NT2/D1 (cell line): ENCODE data around the gene POU6F2.

ENCODE experiments used
- DNase-seq: peaks from one replicate; pipeline ENCODE4 v3.0.0-alpha.2; 2011; ENCODE audit warnings: low read depth, low spot score
- H3K27me3 ChIP-seq: 2 replicates; pipeline ENCODE4 v1.6.0; 2011; ENCODE audit warnings: mild to moderate bottlenecking; ENCODE audit not compliant: insufficient read length, insufficient read depth
- H3K36me3 ChIP-seq: 2 replicates; pipeline ENCODE4 v1.6.1; 2011; ENCODE audit warnings: mild to moderate bottlenecking, low read length, mixed read lengths; ENCODE audit not compliant: insufficient read depth, insufficient read length
- H3K4me1 ChIP-seq: 2 replicates; pipeline ENCODE4 v1.5.1; 2011; ENCODE audit not compliant: insufficient read depth, insufficient read length
- H3K4me3 ChIP-seq: 2 replicates; pipeline ENCODE4 v1.5.1; 2011; ENCODE audit warnings: low read depth; ENCODE audit not compliant: insufficient read length
- H3K9ac ChIP-seq: 2 replicates; pipeline ENCODE4 v1.6.0; 2011; ENCODE audit warnings: low read depth; ENCODE audit not compliant: insufficient read length
- H3K9me3 ChIP-seq: 2 replicates; pipeline ENCODE4 v1.5.1; 2011; ENCODE audit warnings: mild to moderate bottlenecking, low read length; ENCODE audit not compliant: insufficient read depth
- SUZ12 ChIP-seq: IDR thresholded peaks from 2 replicates; pipeline ENCODE4 v1.6.1; 2011; ENCODE audit not compliant: insufficient read length, insufficient read depth; ENCODE audit errors: extremely low read depth
- YY1 ChIP-seq: IDR thresholded peaks from 2 replicates; pipeline ENCODE4 v1.6.1; 2011; ENCODE audit not compliant: insufficient read length, insufficient read depth
- ZNF274 ChIP-seq: IDR thresholded peaks from 2 replicates; pipeline ENCODE4 v1.6.1; 2011; ENCODE audit warnings: mild to moderate bottlenecking, low read depth, low read length

Gene POU6F2

DNA sequence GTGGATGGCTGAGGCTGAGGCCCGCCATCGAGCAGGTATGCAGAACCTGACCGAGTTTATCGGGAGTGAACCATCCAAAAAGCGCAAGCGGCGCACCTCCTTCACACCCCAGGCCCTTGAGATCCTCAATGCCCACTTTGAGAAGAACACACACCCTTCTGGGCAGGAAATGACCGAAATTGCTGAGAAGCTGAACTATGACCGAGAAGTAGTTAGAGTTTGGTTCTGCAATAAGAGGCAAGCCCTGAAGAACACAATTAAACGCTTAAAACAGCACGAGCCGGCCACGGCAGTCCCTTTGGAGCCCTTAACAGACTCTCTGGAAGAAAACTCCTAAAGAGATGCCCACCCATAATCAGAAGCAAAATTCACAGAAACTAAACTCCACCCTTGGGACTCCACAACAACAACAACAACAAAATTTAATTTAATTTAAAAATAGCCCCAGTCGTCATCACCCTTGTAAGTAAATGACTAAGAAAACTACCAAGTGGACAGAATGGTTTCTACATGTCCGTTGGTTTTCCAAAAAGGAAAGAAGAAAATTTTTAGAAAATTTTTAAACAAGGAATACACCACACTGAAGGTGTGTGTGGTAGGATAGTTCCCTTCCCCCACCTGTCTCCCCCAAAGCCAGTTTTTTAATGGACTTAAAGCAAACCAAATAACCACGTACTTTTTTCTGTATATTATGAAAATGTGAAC is 486.8 kb downstream of the POU6F2 start:
- TF ChIP-seq ZNF274 (no peak), SUZ12 (no peak), YY1 (no peak)
- Histone ChIP-seq H3K27me3 (no peaks in the 10 kb centered on the region), H3K4me3 (no peak overlapping the region), H3K4me1 (no peaks in the 10 kb centered on the region), H3K9me3 (no peaks in the 10 kb centered on the region), H3K36me3 (no peaks in the 10 kb centered on the region), H3K9ac (no peak overlapping the region)
- no peak for DNase-seq

GRCh38 chr7:39465055-39465929 is 487.6 kb downstream of the POU6F2 start:
- Histone ChIP-seq H3K4me1 (no peaks in the 10 kb centered on the region), H3K36me3 (no peaks in the 10 kb centered on the region), H3K9me3 (no peaks in the 10 kb centered on the region), H3K27me3 (no peaks in the 10 kb centered on the region), H3K4me3 (no peak overlapping the region), H3K9ac (no peak overlapping the region)
- peak; percentile 74 for DNase-seq
- no peak for TF ChIP-seq SUZ12
- TF ChIP-seq YY1, result no peak
- no peak for TF ChIP-seq ZNF274

- TF ChIP-seq ZNF274 (no peak), SUZ12 (no peak), YY1 (no peak)
- H3K27me3 ChIP-seq, result no peaks in the 10 kb centered on the region
- H3K36me3 ChIP-seq, result no peaks in the 10 kb centered on the region
- no peak overlapping the region for H3K9ac ChIP-seq
- no peak for DNase-seq
- H3K4me3 ChIP-seq, result no peak overlapping the region
- no peaks in the 10 kb centered on the region for H3K4me1 ChIP-seq
- no peaks in the 10 kb centered on the region for H3K9me3 ChIP-seq
These were observed 490.6 kb downstream of the POU6F2 start for GRCh38 chr7:39468261-39468660.

GRCh38 chr7:39468808-39469374 is 491.2 kb downstream of the POU6F2 start:
- no peaks in the 10 kb centered on the region for H3K27me3 ChIP-seq
- TF ChIP-seq ZNF274 (no peak), YY1 (no peak), SUZ12 (no peak)
- DNase-seq, result no peak
- no peaks in the 10 kb centered on the region for H3K4me1 ChIP-seq
- H3K4me3 ChIP-seq, result no peak overlapping the region
- no peaks in the 10 kb centered on the region for H3K36me3 ChIP-seq
- no peaks in the 10 kb centered on the region for H3K9me3 ChIP-seq
- no peak overlapping the region for H3K9ac ChIP-seq

DNA sequence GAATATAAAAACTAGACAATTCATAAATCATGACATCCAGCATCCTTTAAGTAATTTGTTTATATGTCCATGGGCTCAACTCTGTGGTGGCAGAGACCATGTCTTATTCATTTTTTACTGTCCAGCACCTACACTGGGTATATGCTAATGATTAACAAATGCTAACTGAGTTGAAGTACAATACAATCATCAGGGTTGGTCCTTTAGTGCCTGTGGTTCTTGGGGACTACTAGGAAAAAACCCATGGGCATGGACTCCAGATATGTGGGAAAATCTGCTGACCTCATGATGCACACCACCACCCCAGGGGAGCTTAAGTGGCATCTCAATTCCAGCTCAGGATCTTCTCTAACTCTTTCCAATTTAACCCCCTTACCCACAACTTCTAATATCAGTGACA is 503.2 kb downstream of the POU6F2 start:
- Histone ChIP-seq H3K36me3 (no peaks in the 10 kb centered on the region), H3K4me1 (no peaks in the 10 kb centered on the region)
- DNase-seq, result no peak

DNA sequence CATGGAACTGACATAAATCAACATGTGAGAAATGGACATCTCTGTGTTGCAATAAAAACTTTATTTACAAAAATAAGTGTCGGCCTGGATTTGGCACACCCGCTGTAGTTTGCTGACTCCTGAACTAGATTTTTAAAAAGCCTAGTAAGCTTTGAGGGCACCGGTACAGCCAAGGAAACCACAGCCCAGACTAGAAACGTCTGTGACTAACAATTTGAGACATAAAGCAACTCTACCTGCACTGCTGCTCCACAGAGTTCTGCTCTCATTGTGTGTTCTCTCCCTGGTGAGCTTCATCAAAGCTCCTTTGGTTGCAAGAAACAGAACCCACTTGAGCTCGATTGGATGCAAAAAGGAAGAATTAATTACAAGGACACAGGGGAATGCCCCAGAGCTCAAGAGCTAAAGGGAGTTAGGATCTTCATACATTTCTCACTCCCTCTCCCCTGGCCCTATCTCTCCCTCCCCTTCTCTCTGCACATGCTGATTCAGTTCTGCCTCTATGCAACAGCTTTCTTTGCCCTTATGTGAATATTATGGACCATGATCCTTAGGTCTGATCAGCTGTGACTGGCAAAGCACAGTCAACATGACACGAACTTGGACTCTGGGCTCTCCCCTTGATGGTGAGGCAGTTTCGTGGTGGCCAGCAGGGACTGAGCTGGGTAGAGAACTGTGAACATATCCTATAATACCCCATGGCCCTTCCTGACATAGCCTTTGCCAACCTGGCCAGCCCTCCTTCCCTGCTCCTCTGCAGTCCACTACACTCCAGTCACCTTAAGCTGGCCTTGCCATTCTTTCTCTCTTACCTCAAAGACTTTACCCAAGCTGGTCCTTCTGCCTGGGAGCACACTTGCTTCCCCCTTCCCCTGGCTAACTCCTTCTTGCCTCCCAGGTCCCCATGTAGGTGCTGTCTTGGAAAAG is 511.0 kb downstream of the POU6F2 start:
- Histone ChIP-seq H3K4me1 (no peaks in the 10 kb centered on the region), H3K36me3 (no peaks in the 10 kb centered on the region), H3K27me3 (no peaks in the 10 kb centered on the region), H3K9me3 (no peaks in the 10 kb centered on the region), H3K4me3 (no peak overlapping the region), H3K9ac (no peak overlapping the region)
- DNase-seq, result no peak
- TF ChIP-seq YY1, result no peak

More for the DNA sequence above, 503.2 kb downstream of the POU6F2 start:
- Histone ChIP-seq H3K9ac (no peak overlapping the region), H3K4me3 (no peak overlapping the region), H3K9me3 (peaks cover 8% of the 10 kb centered on the region; the same call in 1 of the 2 replicates), H3K27me3 (no peaks in the 10 kb centered on the region)
- no peak for TF ChIP-seq YY1
